ENCODE data around the gene SVIL.

SVIL gene

GRCh38 chr10:29634764-29635625 is at the start of gene SVIL:
TSS of gene SVIL (minus strand) at chr10:29634971. CDS start at chr10:29555058, 79,913 bp downstream.
- H3K36me3 ChIP-seq: peaks cover 14% of the 10 kb centered on the region
- no peak for TF ChIP-seq CTCF (IDR thresholded peaks at IDR 0.05)
- peak within 1 kb of the TSS; percentile 70 for H3K27ac ChIP-seq
- H3K9me3 ChIP-seq: no peaks in the 10 kb centered on the region
- H3K4me1 ChIP-seq (ENCODE audit: control insufficient read depth in 1 of 2, insufficient read depth in 1 of 2, low read depth in 1 of 2, low read length in 1 of 2): peaks cover 26 to 34% of the 10 kb centered on the region in 2 experiments
- no peak within 1 kb of the TSS for H3K4me3 ChIP-seq (ENCODE audit: low read depth in 1 of 2, low read length in 1 of 2)
- no peaks in the 10 kb centered on the region for H3K27me3 ChIP-seq

GRCh38 chr10:29681676-29682448 is 47.1 kb upstream of the SVIL start:
- H3K36me3 ChIP-seq: peaks cover 13% of the 10 kb centered on the region
- no peaks in the 10 kb centered on the region for H3K27me3 ChIP-seq
- peaks cover 86 to 97% of the 10 kb centered on the region in 2 experiments for H3K4me1 ChIP-seq (ENCODE audit: control insufficient read depth in 1 of 2, insufficient read depth in 1 of 2, low read depth in 1 of 2, low read length in 1 of 2)
- peak overlapping the region; percentile 49 to 59 for H3K4me3 ChIP-seq (ENCODE audit: low read depth in 1 of 2, low read length in 1 of 2)
- TF ChIP-seq CTCF (IDR thresholded peaks at IDR 0.05): peak; percentile 7
- no peaks in the 10 kb centered on the region for H3K9me3 ChIP-seq
- H3K27ac ChIP-seq: peak overlapping the region; percentile 96

- Histone ChIP-seq H3K27ac (peak overlapping the region; percentile 96), H3K4me3 (ENCODE audit: low read depth in 1 of 2, low read length in 1 of 2) (peak overlapping the region; percentile 49 to 59), H3K4me1 (ENCODE audit: control insufficient read depth in 1 of 2, insufficient read depth in 1 of 2, low read depth in 1 of 2, low read length in 1 of 2) (peaks cover 68 to 88% of the 10 kb centered on the region in 2 experiments), H3K9me3 (no peaks in the 10 kb centered on the region), H3K36me3 (peaks cover 9% of the 10 kb centered on the region), H3K27me3 (no peaks in the 10 kb centered on the region)
- TF ChIP-seq CTCF (IDR thresholded peaks at IDR 0.05): no peak
Measured at GRCh38 chr10:29680091-29680490, 45.3 kb upstream of the SVIL start.

- no peaks in the 10 kb centered on the region for H3K27me3 ChIP-seq
- no peak overlapping the region for H3K4me3 ChIP-seq (ENCODE audit: low read depth in 1 of 2, low read length in 1 of 2)
- no peaks in the 10 kb centered on the region for H3K9me3 ChIP-seq
- no peak for TF ChIP-seq CTCF (IDR thresholded peaks at IDR 0.05)
- peak overlapping the region; percentile 96 for H3K27ac ChIP-seq
- peaks cover 37 to 55% of the 10 kb centered on the region in 2 experiments for H3K4me1 ChIP-seq (ENCODE audit: control insufficient read depth in 1 of 2, insufficient read depth in 1 of 2, low read depth in 1 of 2, low read length in 1 of 2)
- no peaks in the 10 kb centered on the region for H3K36me3 ChIP-seq
Measured at GRCh38 chr10:29676732-29677131, 42.0 kb upstream of the SVIL start.

GRCh38 chr10:29675984-29676383 is 41.2 kb upstream of the SVIL start:
- no peaks in the 10 kb centered on the region for H3K27me3 ChIP-seq
- H3K27ac ChIP-seq: peak overlapping the region; percentile 96
- TF ChIP-seq CTCF (IDR thresholded peaks at IDR 0.05): no peak
- no peak overlapping the region for H3K4me3 ChIP-seq (ENCODE audit: low read depth in 1 of 2, low read length in 1 of 2)
- H3K4me1 ChIP-seq (ENCODE audit: control insufficient read depth in 1 of 2, insufficient read depth in 1 of 2, low read depth in 1 of 2, low read length in 1 of 2): peaks cover 30 to 47% of the 10 kb centered on the region in 2 experiments
- no peaks in the 10 kb centered on the region for H3K36me3 ChIP-seq
- no peaks in the 10 kb centered on the region for H3K9me3 ChIP-seq
